Body of pancreas (tissue), 4 donors: Measurements from ENCODE around the gene STRBP.

Source experiments
- CTCF ChIP-seq, 7 experiments: fragments of 450-650 bp in 4 of 7; fragments of 200-600 bp in 3 of 7; sonication (generic) in 3 of 7; IDR thresholded peaks; one replicate each; pipeline ENCODE4 v1.5.1; 2016 to 2019; ENCODE audit warnings: antibody characterized with exemption in 7 of 7
- POLR2A ChIP-seq, 3 donors: fragments of 450-650 bp; IDR thresholded peaks; one replicate each; pipeline ENCODE4 v1.6.1; 2016; ENCODE audit warnings: antibody characterized with exemption in 3 of 3, mild to moderate bottlenecking in 2 of 3

DNA sequence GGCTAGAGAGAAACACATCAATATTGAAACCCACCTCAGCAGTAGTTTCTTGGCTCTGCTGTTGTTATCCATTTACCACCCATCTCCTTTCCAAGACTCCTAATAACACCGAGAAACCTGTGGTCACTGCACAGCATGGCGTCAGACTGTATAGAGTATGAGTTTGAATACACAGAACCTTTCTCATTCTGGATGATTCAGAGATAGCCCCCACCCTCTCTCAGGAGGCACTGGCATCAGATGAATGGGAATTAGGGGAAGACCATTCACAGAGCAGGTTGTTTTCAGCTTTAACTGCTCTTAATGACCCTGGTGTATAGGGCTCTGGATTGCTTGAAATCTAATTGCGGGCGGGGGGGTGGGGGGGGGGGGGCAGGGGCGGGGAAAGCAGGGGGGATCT lies 148.3 kb downstream of the STRBP start:
- TF ChIP-seq POLR2A (IDR thresholded peaks at IDR 0.05) (no peak), CTCF (IDR thresholded peaks at IDR 0.05) (no peak)
